Type B pancreatic cell (in vitro differentiated cells): Measurements from ENCODE around the gene SLC5A10. TPM values are rescaled to one million over a fixed set of nuclear protein-coding genes. Genes with fewer than 3 reads are reported as not detected.

Experiments
- DNase-seq: peaks from one replicate; pipeline ENCODE4 v3.0.0; 2021; ENCODE audit warnings: mixed read lengths; ENCODE audit not compliant: unreplicated experiment; ENCODE audit errors: extremely low spot score
- H3K27ac Mint-ChIP-seq: 2 replicates; pipeline ENCODE4 v1.8.0; 2021; ENCODE audit warnings: mild to moderate bottlenecking, mixed read lengths
- H3K27me3 Mint-ChIP-seq: 2 replicates; pipeline ENCODE4 v1.8.0; 2021; ENCODE audit warnings: mixed read lengths
- H3K36me3 Mint-ChIP-seq: 2 replicates; pipeline ENCODE4 v1.8.0; 2021; ENCODE audit warnings: mixed read lengths
- H3K4me1 Mint-ChIP-seq: one replicate; pipeline ENCODE4 v1.8.0; 2021; ENCODE audit warnings: mixed read lengths; ENCODE audit not compliant: unreplicated experiment
- H3K4me3 Mint-ChIP-seq: 2 replicates; pipeline ENCODE4 v1.8.0; 2021; ENCODE audit warnings: mild to moderate bottlenecking, mixed read lengths
- H3K9me3 Mint-ChIP-seq: 2 replicates; pipeline ENCODE4 v1.8.0; 2021; ENCODE audit warnings: mixed read lengths
- CTCF ChIP-seq: fragments of 200-600 bp; sonication (generic); conservative IDR thresholded peaks from 2 replicates; pipeline ENCODE4 v1.5.0; 2021; ENCODE audit warnings: antibody characterized with exemption, mild to moderate bottlenecking
- total RNA-seq: library from RNA; stranded (reverse); gene quantifications from 2 replicates; pipeline ENCODE4 v1.2.1, GENCODE V29; 2021; ENCODE audit warnings: low replicate concordance

Gene SLC5A10
- total RNA-seq, 1 donor from 2014 or later, result 0.19 TPM

DNA sequence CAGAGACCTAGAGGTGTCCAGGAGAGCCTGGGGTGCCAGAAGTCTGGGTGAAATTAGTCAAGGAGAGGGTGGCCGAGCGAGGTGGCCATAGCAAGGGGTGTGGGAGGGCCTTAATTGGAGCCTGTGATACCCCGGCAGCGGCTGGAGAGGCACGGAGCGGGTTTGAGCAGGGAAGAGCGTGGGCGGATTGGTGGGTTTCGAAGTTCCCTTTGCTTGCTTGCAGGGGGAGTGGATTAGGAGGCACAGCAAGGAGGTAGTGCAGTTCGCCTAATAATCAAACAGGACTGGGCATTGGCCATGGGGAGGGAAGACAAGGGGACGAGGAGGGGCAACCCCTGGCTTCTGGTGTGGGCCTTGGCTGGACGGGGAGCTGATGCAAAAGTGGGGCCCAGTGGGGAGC lies 58.0 kb downstream of the SLC5A10 start:
- Mint-ChIP-seq H3K36me3 (no peaks in the 10 kb centered on the region), H3K9me3 (no peaks in the 10 kb centered on the region), H3K27me3 (peaks cover 3% of the 10 kb centered on the region), H3K27ac (no peak overlapping the region), H3K4me3 (peak overlapping the region; percentile 3), H3K4me1 (peaks cover 7% of the 10 kb centered on the region)
- DNase-seq, result no peak
- no peak for TF ChIP-seq CTCF

GRCh38 chr17:19010729-19011505 lies 59.0 kb downstream of the SLC5A10 start:
- DNase-seq, result no peak
- H3K4me1 Mint-ChIP-seq, result peaks cover 7% of the 10 kb centered on the region
- H3K36me3 Mint-ChIP-seq, result no peaks in the 10 kb centered on the region
- H3K9me3 Mint-ChIP-seq, result no peaks in the 10 kb centered on the region
- H3K27me3 Mint-ChIP-seq, result peaks cover under 1% of the 10 kb centered on the region
- peak overlapping the region; percentile 75 for H3K27ac Mint-ChIP-seq
- peak overlapping the region; percentile 17 for H3K4me3 Mint-ChIP-seq
- no peak for TF ChIP-seq CTCF

GRCh38 chr17:19011581-19011980 lies 59.6 kb downstream of the SLC5A10 start:
- Mint-ChIP-seq H3K9me3 (no peaks in the 10 kb centered on the region), H3K4me1 (peaks cover 7% of the 10 kb centered on the region), H3K36me3 (no peaks in the 10 kb centered on the region), H3K27ac (peak overlapping the region; percentile 75), H3K27me3 (no peaks in the 10 kb centered on the region), H3K4me3 (no peak overlapping the region)
- no peak for TF ChIP-seq CTCF
- DNase-seq, result no peak

DNA sequence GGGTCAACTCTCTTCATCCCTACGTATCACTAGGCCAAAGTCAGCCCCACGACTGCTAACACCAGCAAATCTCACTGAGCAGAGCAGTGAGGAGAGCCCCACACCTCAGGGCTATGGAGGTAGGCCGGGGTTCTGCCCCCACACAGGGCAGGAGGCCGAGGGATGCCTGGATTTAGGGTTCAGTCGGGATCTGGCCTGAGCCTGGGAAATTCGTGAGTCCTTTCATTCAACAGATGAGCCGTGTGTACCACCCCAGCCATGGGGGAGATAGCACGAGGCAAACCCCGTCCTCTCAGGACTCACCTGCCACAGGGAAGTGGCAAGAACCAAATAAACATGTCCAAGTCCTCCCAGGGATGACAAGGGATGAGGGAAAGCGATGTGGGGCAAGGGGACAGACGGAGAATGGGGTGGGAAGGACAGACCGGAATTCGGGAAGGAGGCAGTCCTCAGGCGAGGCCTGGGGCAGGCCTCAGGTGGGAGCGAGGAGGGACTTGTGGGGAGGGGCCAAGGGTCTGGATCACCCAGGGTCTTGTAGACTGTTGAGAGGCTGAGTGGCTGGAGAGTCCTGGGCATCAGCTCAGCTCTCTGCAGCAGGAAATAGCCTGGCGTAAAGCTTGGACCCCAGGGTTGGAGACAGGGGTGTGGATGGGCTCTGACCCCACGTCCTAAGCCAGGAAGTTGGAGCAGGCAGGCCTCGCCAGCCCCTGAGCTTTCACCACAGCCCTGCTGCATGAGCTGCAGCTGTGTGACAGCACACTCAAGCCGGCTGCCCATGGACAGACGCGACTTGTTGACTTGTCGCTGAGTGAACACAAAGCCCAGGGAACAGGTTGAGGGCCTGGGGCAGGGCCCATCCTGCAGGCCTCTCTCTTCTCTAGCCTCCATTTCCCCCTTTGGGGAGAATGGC lies 60.5 kb downstream of the SLC5A10 start:
- Mint-ChIP-seq H3K4me1 (peaks cover 7% of the 10 kb centered on the region), H3K27me3 (no peaks in the 10 kb centered on the region), H3K4me3 (no peak overlapping the region), H3K27ac (no peak overlapping the region), H3K9me3 (no peaks in the 10 kb centered on the region), H3K36me3 (no peaks in the 10 kb centered on the region)
- no peak for TF ChIP-seq CTCF
- DNase-seq, result no peak

- no peak overlapping the region for H3K27ac Mint-ChIP-seq
- no peaks in the 10 kb centered on the region for H3K9me3 Mint-ChIP-seq
- H3K36me3 Mint-ChIP-seq, result no peaks in the 10 kb centered on the region
- no peak for TF ChIP-seq CTCF
- H3K4me1 Mint-ChIP-seq, result peaks cover 7% of the 10 kb centered on the region
- no peaks in the 10 kb centered on the region for H3K27me3 Mint-ChIP-seq
- no peak for DNase-seq
- no peak overlapping the region for H3K4me3 Mint-ChIP-seq
Measured at GRCh38 chr17:19013226-19013625, 61.3 kb downstream of the SLC5A10 start.
